ENCODE results near the gene TOR3A. TPM values are rescaled to one million over a fixed set of nuclear protein-coding genes. Genes with fewer than 3 reads are reported as not detected.

TOR3A gene
- total and polyA plus RNA-seq, 2 of the 13 experiments (the other 11 are each of a cell fraction or from before 2014, with no cell fraction given), result 14.7 to 28.4 TPM

DNA sequence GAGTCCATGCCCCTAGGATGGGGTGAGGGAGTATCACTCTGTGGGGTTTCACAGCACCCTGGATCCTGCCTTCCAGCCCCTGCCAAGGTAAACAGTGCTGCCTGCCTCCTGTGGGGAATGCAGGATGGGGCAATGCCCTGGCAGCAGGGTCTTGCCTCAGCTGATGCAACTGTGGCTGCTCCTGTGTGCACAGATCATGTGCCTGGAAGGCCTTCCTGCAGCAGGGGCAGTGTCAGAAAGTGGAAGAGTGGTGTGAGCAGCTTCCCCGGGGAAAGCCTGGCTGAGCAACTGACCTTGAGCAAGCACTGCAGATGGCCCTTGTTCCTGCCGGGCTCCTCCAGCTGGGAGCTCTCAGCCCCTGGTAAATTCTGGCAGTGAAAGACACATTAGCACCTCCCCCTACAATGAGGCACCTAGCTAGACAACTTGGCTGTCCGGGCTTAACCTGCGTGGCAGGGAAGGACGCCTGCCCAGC is 9.9 kb downstream of the TOR3A start (continued):
- TF ChIP-seq, protein P1, sequence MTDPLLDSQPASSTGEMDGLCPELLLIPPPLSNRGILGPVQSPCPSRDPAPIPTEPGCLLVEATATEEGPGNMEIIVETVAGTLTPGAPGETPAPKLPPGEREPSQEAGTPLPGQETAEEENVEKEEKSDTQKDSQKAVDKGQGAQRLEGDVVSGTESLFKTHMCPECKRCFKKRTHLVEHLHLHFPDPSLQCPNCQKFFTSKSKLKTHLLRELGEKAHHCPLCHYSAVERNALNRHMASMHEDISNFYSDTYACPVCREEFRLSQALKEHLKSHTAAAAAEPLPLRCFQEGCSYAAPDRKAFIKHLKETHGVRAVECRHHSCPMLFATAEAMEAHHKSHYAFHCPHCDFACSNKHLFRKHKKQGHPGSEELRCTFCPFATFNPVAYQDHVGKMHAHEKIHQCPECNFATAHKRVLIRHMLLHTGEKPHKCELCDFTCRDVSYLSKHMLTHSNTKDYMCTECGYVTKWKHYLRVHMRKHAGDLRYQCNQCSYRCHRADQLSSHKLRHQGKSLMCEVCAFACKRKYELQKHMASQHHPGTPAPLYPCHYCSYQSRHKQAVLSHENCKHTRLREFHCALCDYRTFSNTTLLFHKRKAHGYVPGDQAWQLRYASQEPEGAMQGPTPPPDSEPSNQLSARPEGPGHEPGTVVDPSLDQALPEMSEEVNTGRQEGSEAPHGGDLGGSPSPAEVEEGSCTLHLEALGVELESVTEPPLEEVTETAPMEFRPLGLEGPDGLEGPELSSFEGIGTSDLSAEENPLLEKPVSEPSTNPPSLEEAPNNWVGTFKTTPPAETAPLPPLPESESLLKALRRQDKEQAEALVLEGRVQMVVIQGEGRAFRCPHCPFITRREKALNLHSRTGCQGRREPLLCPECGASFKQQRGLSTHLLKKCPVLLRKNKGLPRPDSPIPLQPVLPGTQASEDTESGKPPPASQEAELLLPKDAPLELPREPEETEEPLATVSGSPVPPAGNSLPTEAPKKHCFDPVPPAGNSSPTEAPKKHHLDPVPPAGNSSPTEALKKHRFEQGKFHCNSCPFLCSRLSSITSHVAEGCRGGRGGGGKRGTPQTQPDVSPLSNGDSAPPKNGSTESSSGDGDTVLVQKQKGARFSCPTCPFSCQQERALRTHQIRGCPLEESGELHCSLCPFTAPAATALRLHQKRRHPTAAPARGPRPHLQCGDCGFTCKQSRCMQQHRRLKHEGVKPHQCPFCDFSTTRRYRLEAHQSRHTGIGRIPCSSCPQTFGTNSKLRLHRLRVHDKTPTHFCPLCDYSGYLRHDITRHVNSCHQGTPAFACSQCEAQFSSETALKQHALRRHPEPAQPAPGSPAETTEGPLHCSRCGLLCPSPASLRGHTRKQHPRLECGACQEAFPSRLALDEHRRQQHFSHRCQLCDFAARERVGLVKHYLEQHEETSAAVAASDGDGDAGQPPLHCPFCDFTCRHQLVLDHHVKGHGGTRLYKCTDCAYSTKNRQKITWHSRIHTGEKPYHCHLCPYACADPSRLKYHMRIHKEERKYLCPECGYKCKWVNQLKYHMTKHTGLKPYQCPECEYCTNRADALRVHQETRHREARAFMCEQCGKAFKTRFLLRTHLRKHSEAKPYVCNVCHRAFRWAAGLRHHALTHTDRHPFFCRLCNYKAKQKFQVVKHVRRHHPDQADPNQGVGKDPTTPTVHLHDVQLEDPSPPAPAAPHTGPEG (CRISPR knock-in tag; IDR thresholded peaks at IDR 0.05), result no peak
- TF ChIP-seq ZNF441 (CRISPR knock-in tag; IDR thresholded peaks at IDR 0.05; ENCODE audit: borderline replicate concordance) (no peak), SMARCC2 (IDR thresholded peaks at IDR 0.05) (no peak), KLF6 (CRISPR knock-in tag; IDR thresholded peaks at IDR 0.05) (peak; percentile 91), ZNF558 (CRISPR knock-in tag; IDR thresholded peaks at IDR 0.05; ENCODE audit: borderline replicate concordance) (no peak), RARA (CRISPR knock-in tag; IDR thresholded peaks at IDR 0.05) (peak; percentile 82), BRD4 (CRISPR knock-in tag; IDR thresholded peaks at IDR 0.05) (no peak), MTA1 (CRISPR knock-in tag; IDR thresholded peaks at IDR 0.05; ENCODE audit: borderline replicate concordance) (peak; percentile 86; the same call in 1 of the 2 replicates), SRSF9 (IDR thresholded peaks at IDR 0.05; ENCODE audit: borderline replicate concordance, insufficient read depth, low read depth, low read length, poor library complexity, severe bottlenecking) (no peak), SALL1 (CRISPR knock-in tag; IDR thresholded peaks at IDR 0.05) (peak; percentile 74), GATAD2A (CRISPR knock-in tag; IDR thresholded peaks at IDR 0.05) (peak; percentile 99), DNMT3B (CRISPR knock-in tag; conservative IDR thresholded peaks at IDR 0.05) (no peak), GATAD1 (CRISPR knock-in tag; IDR thresholded peaks at IDR 0.05) (no peak), ZKSCAN5 (CRISPR knock-in tag; IDR thresholded peaks at IDR 0.05) (no peak), ZBTB42 (CRISPR knock-in tag; IDR thresholded peaks at IDR 0.05) (no peak), ZNF510 (CRISPR knock-in tag; IDR thresholded peaks at IDR 0.05; ENCODE audit: low read depth) (no peak), TAF1 (CRISPR knock-in tag; IDR thresholded peaks at IDR 0.05) (no peak), KMT2B (CRISPR knock-in tag; IDR thresholded peaks at IDR 0.05) (no peak), POGZ (CRISPR knock-in tag; IDR thresholded peaks at IDR 0.05) (no peak)
- TF ChIP-seq, protein P2, sequence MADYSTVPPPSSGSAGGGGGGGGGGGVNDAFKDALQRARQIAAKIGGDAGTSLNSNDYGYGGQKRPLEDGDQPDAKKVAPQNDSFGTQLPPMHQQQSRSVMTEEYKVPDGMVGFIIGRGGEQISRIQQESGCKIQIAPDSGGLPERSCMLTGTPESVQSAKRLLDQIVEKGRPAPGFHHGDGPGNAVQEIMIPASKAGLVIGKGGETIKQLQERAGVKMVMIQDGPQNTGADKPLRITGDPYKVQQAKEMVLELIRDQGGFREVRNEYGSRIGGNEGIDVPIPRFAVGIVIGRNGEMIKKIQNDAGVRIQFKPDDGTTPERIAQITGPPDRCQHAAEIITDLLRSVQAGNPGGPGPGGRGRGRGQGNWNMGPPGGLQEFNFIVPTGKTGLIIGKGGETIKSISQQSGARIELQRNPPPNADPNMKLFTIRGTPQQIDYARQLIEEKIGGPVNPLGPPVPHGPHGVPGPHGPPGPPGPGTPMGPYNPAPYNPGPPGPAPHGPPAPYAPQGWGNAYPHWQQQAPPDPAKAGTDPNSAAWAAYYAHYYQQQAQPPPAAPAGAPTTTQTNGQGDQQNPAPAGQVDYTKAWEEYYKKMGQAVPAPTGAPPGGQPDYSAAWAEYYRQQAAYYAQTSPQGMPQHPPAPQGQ (CRISPR knock-in tag; IDR thresholded peaks at IDR 0.05; ENCODE audit: borderline replicate concordance), result 0 out of 2 replicates have a peak, but pooled peaks have one; percentile 50
- TF ChIP-seq, protein P3, sequence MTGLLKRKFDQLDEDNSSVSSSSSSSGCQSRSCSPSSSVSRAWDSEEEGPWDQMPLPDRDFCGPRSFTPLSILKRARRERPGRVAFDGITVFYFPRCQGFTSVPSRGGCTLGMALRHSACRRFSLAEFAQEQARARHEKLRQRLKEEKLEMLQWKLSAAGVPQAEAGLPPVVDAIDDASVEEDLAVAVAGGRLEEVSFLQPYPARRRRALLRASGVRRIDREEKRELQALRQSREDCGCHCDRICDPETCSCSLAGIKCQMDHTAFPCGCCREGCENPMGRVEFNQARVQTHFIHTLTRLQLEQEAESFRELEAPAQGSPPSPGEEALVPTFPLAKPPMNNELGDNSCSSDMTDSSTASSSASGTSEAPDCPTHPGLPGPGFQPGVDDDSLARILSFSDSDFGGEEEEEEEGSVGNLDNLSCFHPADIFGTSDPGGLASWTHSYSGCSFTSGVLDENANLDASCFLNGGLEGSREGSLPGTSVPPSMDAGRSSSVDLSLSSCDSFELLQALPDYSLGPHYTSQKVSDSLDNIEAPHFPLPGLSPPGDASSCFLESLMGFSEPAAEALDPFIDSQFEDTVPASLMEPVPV (CRISPR knock-in tag; IDR thresholded peaks at IDR 0.05), result no peak

All from HepG2 (cell line).